H9 (cell line): ENCODE results near the gene TMPRSS15. TPM values are rescaled to one million over a fixed set of nuclear protein-coding genes. Genes with fewer than 3 reads are reported as not detected.

Experiments used
- DNase-seq: peaks from one replicate; pipeline ENCODE4 v3.0.0-alpha.2; 2017
- H2AFZ ChIP-seq: one replicate; pipeline ENCODE4 v1.6.1; 2013; ENCODE audit warnings: mild to moderate bottlenecking, low read length, control low read depth, moderate library complexity
- H2AK5ac ChIP-seq: 2 replicates; pipeline ENCODE4 v1.6.1; 2013; ENCODE audit warnings: low read length, control low read depth, mixed read lengths; ENCODE audit not compliant: insufficient read length
- H2BK120ac ChIP-seq: one replicate; pipeline ENCODE4 v1.6.1; 2013; ENCODE audit warnings: low read depth, mild to moderate bottlenecking, low read length, control low read depth, inconsistent platforms; ENCODE audit not compliant: poor library complexity, severe bottlenecking
- H2BK12ac ChIP-seq: 2 replicates; pipeline ENCODE4 v1.6.1; 2013; ENCODE audit warnings: low read length, control low read depth, mixed read lengths, low read depth; ENCODE audit not compliant: insufficient read length
- H2BK15ac ChIP-seq: 2 replicates; pipeline ENCODE4 v1.6.1; 2013; ENCODE audit warnings: low read depth, low read length, control low read depth
- H2BK20ac ChIP-seq: one replicate; pipeline ENCODE4 v1.6.1; 2013; ENCODE audit warnings: low read depth, mild to moderate bottlenecking, low read length, control low read depth, inconsistent platforms; ENCODE audit not compliant: poor library complexity, severe bottlenecking
- H2BK5ac ChIP-seq: 2 replicates; pipeline ENCODE4 v1.6.1; 2013; ENCODE audit warnings: low read length, control low read depth, mixed read lengths; ENCODE audit not compliant: insufficient read length
- H3K14ac ChIP-seq: 2 replicates; pipeline ENCODE4 v1.6.1; 2013; ENCODE audit warnings: low read length, control low read depth; ENCODE audit not compliant: insufficient read depth
- H3K18ac ChIP-seq: 2 replicates; pipeline ENCODE4 v1.6.1; 2013; ENCODE audit warnings: low read depth, mild to moderate bottlenecking, mixed read lengths, low read length, control low read depth; ENCODE audit not compliant: insufficient read length
- H3K23ac ChIP-seq: 2 replicates; pipeline ENCODE4 v1.6.1; 2013; ENCODE audit warnings: low read length, control low read depth, mixed read lengths, low read depth; ENCODE audit not compliant: insufficient read length
- H3K23me2 ChIP-seq: 2 replicates; pipeline ENCODE4 v1.6.1; 2013; ENCODE audit warnings: low read depth, mild to moderate bottlenecking, mixed read lengths, low read length, control low read depth; ENCODE audit not compliant: insufficient read length, poor library complexity, severe bottlenecking
- H3K27ac ChIP-seq: 2 replicates; pipeline ENCODE4 v1.5.1; 2013; ENCODE audit warnings: low read length, control low read depth, mixed read lengths, low read depth; ENCODE audit not compliant: insufficient read length
- H3K27me3 ChIP-seq: 2 replicates; pipeline ENCODE4 v1.6.1; 2013; ENCODE audit warnings: low read length, control low read depth, inconsistent platforms; ENCODE audit not compliant: insufficient read depth
- H3K4ac ChIP-seq: 2 replicates; pipeline ENCODE4 v1.6.1; 2013; ENCODE audit warnings: low read depth, mild to moderate bottlenecking, control low read depth, inconsistent platforms, low read length, moderate library complexity
- H3K4me1 ChIP-seq: 2 replicates; pipeline ENCODE4 v1.6.1; 2013; ENCODE audit warnings: low read length, control low read depth, inconsistent platforms; ENCODE audit not compliant: insufficient read depth
- H3K4me2 ChIP-seq: 2 replicates; pipeline ENCODE4 v1.6.1; 2013; ENCODE audit warnings: low read length, control low read depth, mixed read lengths; ENCODE audit not compliant: insufficient read length, insufficient read depth
- H3K56ac ChIP-seq: 2 replicates; pipeline ENCODE4 v1.6.1; 2013; ENCODE audit warnings: low read depth, mild to moderate bottlenecking, mixed read lengths, low read length, control low read depth; ENCODE audit not compliant: insufficient read length
- H3K79me1 ChIP-seq: 2 replicates; pipeline ENCODE4 v1.6.1; 2013; ENCODE audit warnings: low read depth, mild to moderate bottlenecking, moderate library complexity, low read length, control low read depth, inconsistent platforms; ENCODE audit not compliant: insufficient read depth, poor library complexity, severe bottlenecking
- H3K79me2 ChIP-seq: 2 replicates; pipeline ENCODE4 v1.6.1; 2013; ENCODE audit warnings: low read length, control low read depth, inconsistent platforms; ENCODE audit not compliant: insufficient read depth
- H3K9ac ChIP-seq: 2 replicates; pipeline ENCODE4 v1.6.1; 2013; ENCODE audit warnings: low read length, control low read depth, mixed read lengths; ENCODE audit not compliant: insufficient read length; ENCODE audit errors: extremely low read depth
- H3K9me3 ChIP-seq: one replicate; pipeline ENCODE4 v1.6.1; 2013; ENCODE audit warnings: low read depth, low read length, inconsistent platforms; ENCODE audit not compliant: control insufficient read depth
- H3T11ph ChIP-seq: one replicate; pipeline ENCODE4 v1.6.1; 2013; ENCODE audit warnings: mild to moderate bottlenecking, low read length, control low read depth, inconsistent platforms
- H4K20me1 ChIP-seq: one replicate; pipeline ENCODE4 v1.6.1; 2013; ENCODE audit not compliant: control insufficient read depth, insufficient read length, insufficient read depth
- H4K5ac ChIP-seq: 2 replicates; pipeline ENCODE4 v1.6.1; 2013; ENCODE audit warnings: low read depth, mild to moderate bottlenecking, mixed read lengths, low read length, control low read depth; ENCODE audit not compliant: insufficient read length
- H4K8ac ChIP-seq: replicated peaks from 2 replicates; pipeline ENCODE4 v1.6.1; 2013; ENCODE audit warnings: low read length, control low read depth, mixed read lengths, low read depth; ENCODE audit not compliant: insufficient read length
- H4K91ac ChIP-seq: 2 replicates; pipeline ENCODE4 v1.6.1; 2013; ENCODE audit warnings: low read depth, mild to moderate bottlenecking, moderate library complexity, mixed read lengths, low read length, control low read depth; ENCODE audit not compliant: insufficient read length
- H3K27ac Mint-ChIP-seq, 3 experiments: 2 replicates in 2 of 3; 3 replicates in 1 of 3; pipeline ENCODE4 v1.8.0; 2020 to 2021; ENCODE audit warnings: mixed read lengths in 3 of 3, mild to moderate bottlenecking in 1 of 3, moderate library complexity in 1 of 3
- H3K27me3 Mint-ChIP-seq: 2 replicates; pipeline ENCODE4 v1.8.0; 2021; ENCODE audit warnings: low read depth, mild to moderate bottlenecking, moderate library complexity, mixed read lengths
- H3K36me3 Mint-ChIP-seq, 3 experiments: 2 replicates in 2 of 3; 3 replicates in 1 of 3; pipeline ENCODE4 v1.8.0; 2020 to 2021; ENCODE audit warnings: low read depth in 3 of 3, mixed read lengths in 3 of 3; ENCODE audit not compliant: insufficient read depth in 1 of 3
- H3K4me1 Mint-ChIP-seq, 2 experiments: 2 replicates each; pipeline ENCODE4 v1.8.0; 2020; ENCODE audit warnings: mixed read lengths in 2 of 2
- H3K4me3 Mint-ChIP-seq, 2 experiments: 2 replicates in 1 of 2; 3 replicates in 1 of 2; pipeline ENCODE4 v1.8.0; 2020 to 2021; ENCODE audit warnings: mild to moderate bottlenecking in 2 of 2, mixed read lengths in 2 of 2, moderate library complexity in 1 of 2
- H3K9me3 Mint-ChIP-seq, 2 experiments: 2 replicates in 1 of 2; 3 replicates in 1 of 2; pipeline ENCODE4 v1.8.0; 2020; ENCODE audit warnings: mild to moderate bottlenecking in 2 of 2, mixed read lengths in 2 of 2, moderate library complexity in 1 of 2
- WGBS: extraction: QIAGEN DNeasy Blood & Tissue Kit; methylation state at CpG from one replicate; pipeline ENCODE4 v1.1.7; 2013; ENCODE audit warnings: missing lambda C conversion rate, low lambda C conversion rate, mixed read lengths; ENCODE audit not compliant: insufficient read length; ENCODE audit errors: extremely low coverage; 5-methylcytosine and 5-hydroxymethylcytosine counted together
- total RNA-seq: library from RNA; stranded (reverse); gene quantifications from 2 replicates; pipeline ENCODE4 v1.2.1, GENCODE V29; 2021
- TF ChIP-seq, protein P1 (sequence below): fragments of 200-600 bp; sonication (generic); conservative IDR thresholded peaks from 3 replicates; pipeline ENCODE4 v1.8.0; 2021; ENCODE audit warnings: antibody characterized with exemption, mild to moderate bottlenecking

Gene TMPRSS15
- total RNA-seq, 1 experiment from 2014 or later = not detected

DNA sequence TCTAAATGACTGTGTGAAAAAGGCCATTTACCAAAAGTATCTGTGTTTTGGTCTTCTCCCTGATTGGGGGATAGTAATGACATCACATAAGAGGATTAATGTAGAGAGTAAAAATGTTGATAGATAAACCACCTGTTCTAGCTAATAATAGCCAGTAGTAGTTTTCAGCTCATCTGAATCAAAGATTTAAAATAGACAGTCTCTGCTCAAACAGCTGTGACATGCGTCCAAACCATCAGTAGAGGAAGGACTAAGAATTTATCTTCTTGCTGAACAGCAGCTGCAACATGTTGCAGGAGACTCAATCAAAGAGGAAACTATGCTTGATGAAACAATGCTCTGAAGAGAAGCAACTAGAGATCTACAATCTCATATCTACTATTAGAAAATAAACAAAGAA is 21.4 kb downstream of the TMPRSS15 start:
- no peak overlapping the region for H3K56ac ChIP-seq
- no peaks in the 10 kb centered on the region for H4K20me1 ChIP-seq
- H3K79me1 ChIP-seq = no peaks in the 10 kb centered on the region
- WGBS = no CpG with 5 or more reads among the region's 1 CpG
- H3K27ac Mint-ChIP-seq = no peak overlapping the region
- no peak overlapping the region for H2AK5ac ChIP-seq
- no peak overlapping the region for H2BK20ac ChIP-seq
- H3K23me2 ChIP-seq = no peaks in the 10 kb centered on the region
- no peak overlapping the region for H4K91ac ChIP-seq
- DNase-seq = no peak
- H3K9me3 Mint-ChIP-seq = no peaks in the 10 kb centered on the region
- no peak overlapping the region for H3T11ph ChIP-seq
- H3K27me3 Mint-ChIP-seq = no peaks in the 10 kb centered on the region
- H3K4me1 Mint-ChIP-seq = peaks cover 4 to 5% of the 10 kb centered on the region in 2 experiments; a peak in 2 of 4 replicates
- TF ChIP-seq, protein P1, sequence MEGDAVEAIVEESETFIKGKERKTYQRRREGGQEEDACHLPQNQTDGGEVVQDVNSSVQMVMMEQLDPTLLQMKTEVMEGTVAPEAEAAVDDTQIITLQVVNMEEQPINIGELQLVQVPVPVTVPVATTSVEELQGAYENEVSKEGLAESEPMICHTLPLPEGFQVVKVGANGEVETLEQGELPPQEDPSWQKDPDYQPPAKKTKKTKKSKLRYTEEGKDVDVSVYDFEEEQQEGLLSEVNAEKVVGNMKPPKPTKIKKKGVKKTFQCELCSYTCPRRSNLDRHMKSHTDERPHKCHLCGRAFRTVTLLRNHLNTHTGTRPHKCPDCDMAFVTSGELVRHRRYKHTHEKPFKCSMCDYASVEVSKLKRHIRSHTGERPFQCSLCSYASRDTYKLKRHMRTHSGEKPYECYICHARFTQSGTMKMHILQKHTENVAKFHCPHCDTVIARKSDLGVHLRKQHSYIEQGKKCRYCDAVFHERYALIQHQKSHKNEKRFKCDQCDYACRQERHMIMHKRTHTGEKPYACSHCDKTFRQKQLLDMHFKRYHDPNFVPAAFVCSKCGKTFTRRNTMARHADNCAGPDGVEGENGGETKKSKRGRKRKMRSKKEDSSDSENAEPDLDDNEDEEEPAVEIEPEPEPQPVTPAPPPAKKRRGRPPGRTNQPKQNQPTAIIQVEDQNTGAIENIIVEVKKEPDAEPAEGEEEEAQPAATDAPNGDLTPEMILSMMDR = no peak
- H2BK12ac ChIP-seq = no peak overlapping the region
- no peaks in the 10 kb centered on the region for H3K4me1 ChIP-seq
- H3K18ac ChIP-seq = no peak overlapping the region
- H3K4ac ChIP-seq = no peak overlapping the region
- H3K9me3 ChIP-seq = no peaks in the 10 kb centered on the region
- no peak overlapping the region for H2AFZ ChIP-seq
- H3K4me3 Mint-ChIP-seq = no peak overlapping the region
- no peaks in the 10 kb centered on the region for H3K27me3 ChIP-seq
- H3K27ac ChIP-seq = no peak overlapping the region
- H4K5ac ChIP-seq = no peak overlapping the region
- no peak overlapping the region for H3K14ac ChIP-seq
- no peak overlapping the region for H2BK15ac ChIP-seq
- no peak overlapping the region for H2BK5ac ChIP-seq
- H3K79me2 ChIP-seq = no peaks in the 10 kb centered on the region
- H3K23ac ChIP-seq = no peak overlapping the region
- no peaks in the 10 kb centered on the region for H3K36me3 Mint-ChIP-seq
- no peak overlapping the region for H3K4me2 ChIP-seq
- H2BK120ac ChIP-seq = no peak overlapping the region
- no peak overlapping the region for H3K9ac ChIP-seq
- H4K8ac ChIP-seq = no peak overlapping the region
